HG02571 (cell line): ENCODE data around the gene ABI3BP.

Experiments
- ATAC-seq: cut with Tn5 transposase; IDR thresholded peaks from one replicate; pipeline ENCODE4 v1.9.1; 2021; ENCODE audit warnings: mild to moderate bottlenecking, moderate library complexity; ENCODE audit not compliant: unreplicated experiment

Gene ABI3BP

DNA sequence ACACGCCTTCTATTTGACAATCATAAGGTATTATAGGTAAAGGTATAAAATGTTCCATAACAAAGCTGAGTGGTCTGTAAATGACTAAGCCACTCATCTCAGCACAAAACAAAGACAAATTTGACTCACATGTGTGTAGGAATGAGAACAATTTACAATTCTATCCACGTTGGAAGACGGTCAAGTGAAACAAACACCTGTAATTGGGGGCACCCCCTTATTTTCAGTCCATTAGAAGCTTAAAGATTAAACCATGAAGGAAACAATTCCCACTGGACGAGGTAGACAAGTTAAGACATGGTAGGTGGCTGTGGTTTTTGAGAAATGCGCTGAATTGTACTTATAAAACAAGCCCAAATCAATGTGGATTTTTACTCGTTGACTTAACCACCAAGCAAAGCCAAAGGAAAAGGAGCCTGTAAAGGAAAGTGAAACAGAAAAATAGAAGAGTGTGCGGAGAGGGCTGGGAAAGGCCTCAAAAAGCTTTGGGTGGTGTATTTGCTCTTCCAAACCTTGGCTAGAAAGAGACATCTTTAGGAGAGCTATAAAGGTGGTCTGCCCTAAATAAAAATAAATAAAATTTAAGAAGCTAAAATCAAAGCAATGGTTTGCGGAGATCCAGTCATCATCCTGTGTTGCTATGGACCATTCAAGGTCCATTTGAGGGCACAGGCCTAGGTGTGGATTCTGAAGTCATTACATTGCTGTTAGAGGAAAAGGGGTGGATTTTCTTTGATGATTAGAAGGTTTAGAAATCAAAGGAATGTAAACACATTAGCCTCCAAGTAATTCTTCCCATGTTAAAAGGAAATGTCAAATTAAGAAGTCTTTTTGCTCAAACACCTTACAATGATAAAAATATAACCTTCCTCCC, 148.9 kb downstream of the ABI3BP start:
- no peak for ATAC-seq

GRCh38 chr3:100838157-100838556, 155.1 kb downstream of the ABI3BP start:
- ATAC-seq: no peak

- no peak for ATAC-seq
These were observed 156.6 kb downstream of the ABI3BP start for GRCh38 chr3:100836661-100837060.

DNA sequence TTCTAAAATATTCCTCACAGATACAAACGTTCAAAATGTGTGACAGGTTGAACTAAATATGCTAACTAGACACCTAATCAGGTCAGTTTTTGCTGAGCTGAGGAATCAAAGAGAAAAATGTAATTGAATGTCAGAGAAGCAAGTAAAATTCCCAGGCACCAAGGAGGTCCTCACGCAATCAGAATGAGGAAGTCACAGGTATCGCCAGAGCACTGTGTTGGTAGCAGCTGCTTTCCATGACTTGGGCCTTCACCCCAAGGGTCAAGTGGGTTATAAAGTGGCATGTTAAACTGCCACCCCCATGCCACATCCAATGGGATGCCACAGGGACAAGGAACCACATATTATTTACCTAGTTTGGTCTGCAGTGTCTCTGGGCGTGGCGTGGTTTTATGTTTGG, 158.9 kb downstream of the ABI3BP start:
- ATAC-seq: no peak

DNA sequence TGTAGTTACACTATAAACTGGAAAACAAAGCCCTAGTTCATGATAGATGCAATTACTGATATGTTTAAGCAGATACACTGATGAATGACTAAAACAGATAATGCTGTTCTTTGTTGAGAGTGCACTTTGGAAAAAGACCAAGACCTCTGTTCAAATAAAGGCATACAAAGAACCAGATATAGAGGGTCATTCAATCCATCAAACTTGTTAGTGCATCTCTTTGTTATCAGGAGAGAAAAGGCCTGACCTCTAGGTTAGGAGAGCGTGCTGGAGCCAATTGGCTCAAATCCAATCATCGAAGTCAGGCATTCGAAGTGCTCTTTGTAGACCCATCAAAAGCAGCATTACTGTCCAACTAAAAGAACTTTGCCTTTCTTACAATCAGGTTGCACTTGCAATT, 159.7 kb downstream of the ABI3BP start:
- ATAC-seq: no peak

DNA sequence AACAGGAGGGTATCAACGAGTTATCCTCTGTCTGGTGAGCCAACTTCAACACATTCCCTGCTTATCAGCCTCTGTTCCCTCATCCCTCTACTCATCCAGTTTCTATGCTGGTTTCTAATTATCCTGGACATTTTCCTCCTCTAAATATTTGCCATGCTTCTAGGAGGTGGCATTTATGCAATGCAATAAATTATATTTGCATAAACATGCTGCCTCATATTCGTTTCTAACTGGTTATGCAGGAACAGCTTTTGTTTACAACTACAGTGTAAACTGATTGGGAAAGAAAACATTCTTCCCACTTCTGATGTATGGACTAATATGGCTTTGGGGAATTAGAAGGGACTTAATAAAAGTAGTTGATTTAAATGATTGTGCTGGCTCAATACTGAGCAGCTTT, 161.6 kb downstream of the ABI3BP start:
- no peak for ATAC-seq

GRCh38 chr3:100830931-100831330, 162.3 kb downstream of the ABI3BP start:
- ATAC-seq: no peak

- ATAC-seq: no peak
These were observed 167.6 kb downstream of the ABI3BP start for GRCh38 chr3:100825574-100825973.

GRCh38 chr3:100815583-100815982, 177.6 kb downstream of the ABI3BP start:
- ATAC-seq: no peak

GRCh38 chr3:100813828-100814227, 179.4 kb downstream of the ABI3BP start:
- no peak for ATAC-seq

DNA sequence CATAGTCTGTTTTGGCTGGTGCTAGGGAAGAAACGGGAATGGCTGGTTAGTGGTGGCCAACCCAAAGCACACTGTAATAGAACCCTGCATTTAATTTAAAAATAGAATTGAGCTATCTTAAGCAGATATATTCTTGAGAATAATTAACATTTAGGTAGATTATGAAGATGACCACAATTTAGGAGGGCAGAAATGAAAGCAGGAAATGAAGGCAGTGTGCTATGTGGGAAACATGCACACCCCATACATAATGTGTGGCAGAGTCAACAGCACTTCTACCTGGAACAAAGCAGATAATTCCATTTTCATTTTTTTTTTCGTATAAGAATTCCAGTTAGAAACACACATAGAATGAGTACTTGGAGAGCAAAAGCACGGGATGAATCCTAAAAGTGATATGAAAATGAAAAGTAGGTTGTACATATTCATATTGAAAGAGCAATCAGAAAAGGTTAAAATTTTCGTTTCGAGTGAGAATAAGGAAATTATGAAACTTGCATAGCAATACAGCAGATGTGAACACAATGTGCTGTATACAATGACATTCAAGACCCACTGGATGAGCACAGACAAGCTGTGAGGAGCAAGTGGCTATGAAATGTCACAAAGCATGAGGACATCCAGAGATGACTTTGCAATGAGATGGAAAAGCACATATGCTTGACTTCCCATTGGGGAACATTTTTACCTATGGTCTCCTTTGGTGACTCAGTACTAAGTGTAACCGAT, 181.3 kb downstream of the ABI3BP start:
- no peak for ATAC-seq

- no peak for ATAC-seq
These were observed 182.6 kb downstream of the ABI3BP start for GRCh38 chr3:100810671-100811070.

DNA sequence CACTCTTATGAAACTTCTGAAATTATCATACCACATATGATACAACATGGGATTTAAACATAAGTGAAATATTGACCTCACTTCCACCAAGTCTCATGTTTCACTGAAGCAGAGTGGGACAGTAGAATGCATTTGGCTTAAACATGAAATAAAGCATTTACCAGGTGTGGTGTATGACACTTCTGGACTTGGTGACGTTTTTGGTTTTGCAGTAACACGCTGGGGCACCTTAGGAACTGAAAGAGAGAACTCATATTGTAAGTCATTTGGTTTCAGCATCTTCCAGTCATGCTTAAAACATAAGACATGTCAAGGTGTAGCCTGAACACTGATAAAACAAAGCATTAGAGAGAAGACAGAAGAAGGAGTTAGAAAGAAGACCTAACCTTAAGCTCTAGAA, 188.6 kb downstream of the ABI3BP start:
- no peak for ATAC-seq

DNA sequence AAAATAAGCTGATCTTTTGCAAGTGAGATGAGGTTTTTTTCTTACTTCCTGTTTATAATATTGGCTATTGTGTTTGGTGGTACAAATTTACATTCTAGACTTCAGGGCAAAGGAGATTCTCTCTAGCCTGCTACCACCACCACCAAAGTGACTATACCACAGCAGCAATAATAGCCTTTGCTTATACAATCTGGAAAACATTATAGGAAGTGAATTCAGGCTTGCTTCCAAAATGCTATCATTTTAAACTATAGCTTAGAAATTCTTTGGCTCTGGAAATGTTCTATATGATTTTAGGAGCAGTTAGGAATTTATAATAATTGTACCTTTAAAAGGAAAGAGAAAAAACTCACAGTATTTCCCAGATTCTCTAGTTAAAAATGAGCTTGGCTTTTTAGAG, 189.5 kb downstream of the ABI3BP start:
- no peak for ATAC-seq

GRCh38 chr3:100802126-100802525, 191.1 kb downstream of the ABI3BP start:
- ATAC-seq: no peak

GRCh38 chr3:100798012-100798411, 195.2 kb downstream of the ABI3BP start:
- no peak for ATAC-seq

GRCh38 chr3:100796556-100796955, 196.7 kb downstream of the ABI3BP start:
- no peak for ATAC-seq

DNA sequence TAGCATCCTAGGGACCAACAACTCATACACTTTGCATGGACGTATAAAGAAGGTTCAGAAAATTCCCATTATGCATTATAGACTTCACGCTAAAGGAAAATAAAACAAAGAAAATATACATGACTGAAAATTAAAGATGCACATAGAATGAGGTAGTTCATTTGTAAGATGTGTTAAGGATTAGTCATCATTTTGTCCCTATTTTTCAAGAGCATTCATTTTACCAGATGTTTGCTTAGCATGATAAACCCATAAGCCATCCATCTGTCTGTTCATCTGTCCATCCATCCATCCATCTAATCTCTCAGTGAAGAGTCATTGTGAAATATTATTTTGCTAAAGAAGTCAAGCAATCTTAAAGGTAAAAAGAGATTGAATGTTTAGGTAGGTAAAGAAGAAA, 203.6 kb downstream of the ABI3BP start:
- no peak for ATAC-seq

DNA sequence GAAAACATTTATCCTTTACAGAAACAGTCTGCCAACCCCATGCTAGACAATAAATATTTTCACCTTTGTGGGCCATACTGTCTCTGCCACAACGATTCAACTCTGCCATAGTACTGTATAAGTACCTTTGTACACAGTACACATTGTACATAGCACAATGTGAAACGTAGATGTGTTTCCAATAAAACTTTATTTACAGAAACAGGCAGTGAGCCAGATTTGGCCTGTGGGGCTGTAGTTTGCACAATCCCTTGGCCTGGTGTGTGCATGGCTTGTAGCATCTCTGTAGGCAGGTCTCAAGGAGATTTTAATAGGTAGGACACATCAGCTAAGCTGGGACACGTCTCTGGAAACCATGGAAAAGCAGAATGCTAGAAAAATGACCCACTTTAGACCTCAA, 209.6 kb downstream of the ABI3BP start:
- ATAC-seq: no peak

GRCh38 chr3:100782906-100783305, 210.3 kb downstream of the ABI3BP start:
- no peak for ATAC-seq

DNA sequence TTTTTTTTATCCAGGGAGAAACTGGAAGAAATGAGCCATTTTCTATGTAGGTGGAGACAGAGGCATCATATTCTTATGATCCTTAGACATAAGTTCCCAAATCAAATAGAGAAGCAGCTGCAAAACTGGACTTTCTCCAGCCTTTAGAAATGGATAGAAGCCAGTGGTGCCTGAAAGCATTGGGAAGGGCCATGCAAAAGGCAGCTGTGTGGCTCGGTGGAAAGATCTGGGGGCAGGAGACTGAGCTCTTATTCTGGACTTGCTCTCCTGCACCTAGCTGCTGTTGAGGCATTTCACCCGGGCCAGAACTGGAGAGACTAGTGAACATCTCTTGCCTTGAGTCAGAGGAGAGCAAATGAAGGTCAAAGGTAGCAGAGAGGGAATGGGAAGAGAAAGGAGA, 210.9 kb downstream of the ABI3BP start:
- no peak for ATAC-seq

DNA sequence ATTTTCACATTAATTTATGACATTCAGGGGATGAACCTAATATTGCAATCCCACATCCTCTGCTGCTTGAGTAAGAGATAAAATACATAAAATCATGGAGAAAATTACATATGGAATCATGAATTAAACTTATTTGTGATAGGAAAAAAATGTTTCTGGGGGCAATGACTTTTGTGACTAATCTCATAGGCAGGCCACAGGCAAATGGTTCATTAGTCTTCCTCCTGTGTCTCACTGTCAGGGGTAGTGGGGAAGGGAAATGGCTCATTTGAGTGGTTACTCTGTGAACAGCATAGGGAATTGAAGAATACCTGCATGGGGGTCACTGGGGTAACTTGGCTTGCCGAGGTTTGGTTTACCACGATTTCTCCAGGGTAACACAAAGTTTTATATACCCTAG, 211.9 kb downstream of the ABI3BP start:
- no peak for ATAC-seq
